ENCODE data around the gene MDM4.

DNA sequence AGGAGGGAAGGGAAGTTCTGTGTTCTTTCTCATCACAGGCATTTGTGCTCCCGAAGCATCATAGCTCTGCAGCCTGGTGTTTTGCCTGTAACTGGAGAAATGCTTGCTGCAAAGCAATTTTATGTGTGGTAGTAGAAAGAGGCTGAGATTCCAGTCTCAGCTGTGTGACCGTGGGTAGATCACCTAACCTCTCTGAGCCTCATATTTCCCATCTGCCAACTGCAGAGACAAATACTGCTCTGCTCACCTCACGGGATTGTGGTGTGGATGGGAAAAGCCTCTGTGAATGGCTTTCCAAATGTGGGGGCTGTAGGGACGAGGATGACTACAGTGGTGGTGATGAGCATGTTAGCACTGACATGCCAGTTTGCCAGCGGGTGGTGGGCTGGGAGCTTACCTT, 84.0 kb downstream of the MDM4 start:
- TF ChIP-seq, protein P1, sequence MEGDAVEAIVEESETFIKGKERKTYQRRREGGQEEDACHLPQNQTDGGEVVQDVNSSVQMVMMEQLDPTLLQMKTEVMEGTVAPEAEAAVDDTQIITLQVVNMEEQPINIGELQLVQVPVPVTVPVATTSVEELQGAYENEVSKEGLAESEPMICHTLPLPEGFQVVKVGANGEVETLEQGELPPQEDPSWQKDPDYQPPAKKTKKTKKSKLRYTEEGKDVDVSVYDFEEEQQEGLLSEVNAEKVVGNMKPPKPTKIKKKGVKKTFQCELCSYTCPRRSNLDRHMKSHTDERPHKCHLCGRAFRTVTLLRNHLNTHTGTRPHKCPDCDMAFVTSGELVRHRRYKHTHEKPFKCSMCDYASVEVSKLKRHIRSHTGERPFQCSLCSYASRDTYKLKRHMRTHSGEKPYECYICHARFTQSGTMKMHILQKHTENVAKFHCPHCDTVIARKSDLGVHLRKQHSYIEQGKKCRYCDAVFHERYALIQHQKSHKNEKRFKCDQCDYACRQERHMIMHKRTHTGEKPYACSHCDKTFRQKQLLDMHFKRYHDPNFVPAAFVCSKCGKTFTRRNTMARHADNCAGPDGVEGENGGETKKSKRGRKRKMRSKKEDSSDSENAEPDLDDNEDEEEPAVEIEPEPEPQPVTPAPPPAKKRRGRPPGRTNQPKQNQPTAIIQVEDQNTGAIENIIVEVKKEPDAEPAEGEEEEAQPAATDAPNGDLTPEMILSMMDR (conservative IDR thresholded peaks at IDR 0.05 in 1 of 2, IDR thresholded peaks at IDR 0.05 in 1 of 2; ENCODE audit: low read depth in 1 of 2, low read length in 2 of 2) = no peak
- no peak for TF ChIP-seq EZH2 (IDR thresholded peaks at IDR 0.05; ENCODE audit: low read length, missing control alignments)

All from fibroblast of lung (primary cell).